ENCODE results near the gene TSPAN9. TPM values are rescaled to one million over a fixed set of nuclear protein-coding genes. Genes with fewer than 3 reads are reported as not detected.

The TSPAN9 gene
- total RNA-seq, 1 experiment from 2014 or later, result 7.7 TPM

DNA sequence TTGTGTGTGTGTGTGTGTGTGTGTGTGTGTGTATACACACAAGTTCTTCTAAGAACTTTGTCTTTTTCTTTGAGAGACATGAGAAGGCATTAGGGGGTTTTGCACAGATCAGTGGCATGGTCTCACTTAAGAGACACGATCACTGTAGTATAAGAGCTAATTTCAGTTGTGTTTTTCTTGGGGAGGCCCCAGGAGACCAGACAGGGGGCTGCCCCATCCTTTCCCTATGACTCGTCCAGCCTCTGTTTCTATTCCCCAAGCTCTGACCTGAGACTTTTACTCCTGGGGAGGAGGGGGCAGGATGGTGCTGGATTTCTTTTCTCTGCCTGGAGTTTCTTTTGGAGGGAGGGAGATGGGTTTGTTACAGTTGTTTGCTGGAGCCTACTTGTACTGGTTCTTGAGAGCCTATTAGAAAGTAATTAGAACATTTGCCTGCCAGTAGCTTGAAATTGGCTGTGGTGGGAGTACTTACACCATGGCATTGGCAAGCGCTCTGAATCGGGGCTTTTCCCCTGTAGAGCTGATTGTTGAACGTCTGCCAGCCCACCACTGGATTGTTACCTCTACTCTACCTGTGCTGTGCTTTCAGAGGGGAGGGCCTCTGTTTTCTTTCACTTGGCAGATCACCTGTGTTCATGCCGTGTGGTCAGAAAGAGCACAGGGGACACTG, 109.5 kb downstream of the TSPAN9 start:
- Histone ChIP-seq H3K4me3 (ENCODE audit: low read depth in 2 of 2, low read length in 2 of 2) (no peak overlapping the region), H3K27ac (ENCODE audit: low read length) (no peak overlapping the region), H3K27me3 (ENCODE audit: control insufficient read depth, insufficient read depth, low read length) (no peaks in the 10 kb centered on the region), H3K36me3 (ENCODE audit: control insufficient read depth, insufficient read depth, low read length) (no peaks in the 10 kb centered on the region), H3K9me3 (ENCODE audit: control insufficient read depth, insufficient read depth, low read depth, low read length) (no peaks in the 10 kb centered on the region), H3K4me1 (ENCODE audit: control insufficient read depth, insufficient read depth, low read length) (no peaks in the 10 kb centered on the region)
- intact Hi-C loops (cut with micrococcal nuclease; ENCODE audit: unreplicated experiment), result no loop called here
- TF ChIP-seq TCF7L2 (IDR thresholded peaks at IDR 0.05; ENCODE audit: low read depth, low read length) (no peak), SIN3A (IDR thresholded peaks at IDR 0.05; ENCODE audit: borderline replicate concordance, insufficient read depth, low read depth, low read length) (no peak)
- ChIA-PET CTCF (no interaction called here), POLR2A (no interaction called here)
- no TSS peak for BruUV-seq (replicated peaks)
- ATAC-seq (no peak), DNase-seq (ENCODE audit: low read depth, low spot score) (no peak)
- in situ Hi-C loops (cut with HindIII; ENCODE audit: low pct_unique_long_range_greater_than_20kb, low sequenced_read_pairs), result no loop called here

DNA sequence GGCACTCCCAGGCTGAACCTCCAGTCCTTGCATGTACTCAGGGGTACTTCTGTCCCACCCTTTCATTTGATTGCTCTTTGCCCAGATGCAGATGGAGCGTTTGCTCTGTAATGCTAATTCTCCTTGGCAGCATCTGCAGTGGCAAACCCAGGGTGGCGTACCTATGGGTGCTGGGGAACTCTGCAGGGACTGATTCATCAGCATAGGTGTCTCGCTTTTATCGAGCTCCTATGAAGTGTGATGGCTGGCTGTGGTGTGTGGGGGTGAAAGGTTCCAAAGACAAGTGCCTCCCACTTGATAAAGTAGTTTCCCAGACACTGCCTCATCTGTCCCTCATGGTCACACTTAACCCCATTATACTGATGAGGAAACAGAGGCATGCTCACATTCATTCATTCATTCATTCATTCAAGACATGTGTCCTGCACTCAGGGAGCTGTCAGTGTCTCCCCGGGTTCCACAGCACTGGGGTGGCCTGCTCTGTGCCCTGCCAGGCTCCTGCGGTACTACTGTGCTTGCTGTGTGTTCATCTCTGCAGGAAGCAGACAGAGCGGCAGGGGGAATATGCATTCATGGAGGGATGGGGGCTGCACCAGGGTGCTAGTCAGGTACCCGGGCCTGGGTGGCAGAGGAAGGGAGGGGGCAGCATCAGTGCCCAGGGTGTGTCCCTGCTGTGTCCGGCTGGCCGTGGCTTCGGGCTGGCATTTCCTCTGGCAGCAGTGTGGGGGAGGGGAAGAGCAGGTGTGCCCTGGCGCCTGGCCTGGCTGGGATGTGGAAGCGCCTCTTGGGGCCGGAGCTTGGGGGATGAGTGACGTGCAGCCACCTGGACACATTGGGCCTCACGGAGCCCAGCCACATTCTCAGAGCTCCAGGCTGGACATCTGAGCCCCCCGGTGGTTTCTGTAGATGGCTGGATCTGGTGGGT, 110.9 kb downstream of the TSPAN9 start:
- Histone ChIP-seq H3K4me3 (ENCODE audit: low read depth in 2 of 2, low read length in 2 of 2) (no peak overlapping the region), H3K27ac (ENCODE audit: low read length) (no peak overlapping the region), H3K9me3 (ENCODE audit: control insufficient read depth, insufficient read depth, low read depth, low read length) (no peaks in the 10 kb centered on the region), H3K36me3 (ENCODE audit: control insufficient read depth, insufficient read depth, low read length) (no peaks in the 10 kb centered on the region), H3K27me3 (ENCODE audit: control insufficient read depth, insufficient read depth, low read length) (no peaks in the 10 kb centered on the region), H3K4me1 (ENCODE audit: control insufficient read depth, insufficient read depth, low read length) (no peaks in the 10 kb centered on the region)
- intact Hi-C loops (cut with micrococcal nuclease; ENCODE audit: unreplicated experiment), result no loop called here
- ATAC-seq (no peak), DNase-seq (ENCODE audit: low read depth, low spot score) (no peak)
- in situ Hi-C loops (cut with HindIII; ENCODE audit: low pct_unique_long_range_greater_than_20kb, low sequenced_read_pairs), result no loop called here
- no TSS peak for BruUV-seq (replicated peaks)
- CTCF ChIA-PET, result no interaction called here
- POLR2A ChIA-PET, result no interaction called here
- TF ChIP-seq POLR2AphosphoS5 (IDR thresholded peaks at IDR 0.05; ENCODE audit: low read depth, low read length), result no peak
- TF ChIP-seq, protein P1, sequence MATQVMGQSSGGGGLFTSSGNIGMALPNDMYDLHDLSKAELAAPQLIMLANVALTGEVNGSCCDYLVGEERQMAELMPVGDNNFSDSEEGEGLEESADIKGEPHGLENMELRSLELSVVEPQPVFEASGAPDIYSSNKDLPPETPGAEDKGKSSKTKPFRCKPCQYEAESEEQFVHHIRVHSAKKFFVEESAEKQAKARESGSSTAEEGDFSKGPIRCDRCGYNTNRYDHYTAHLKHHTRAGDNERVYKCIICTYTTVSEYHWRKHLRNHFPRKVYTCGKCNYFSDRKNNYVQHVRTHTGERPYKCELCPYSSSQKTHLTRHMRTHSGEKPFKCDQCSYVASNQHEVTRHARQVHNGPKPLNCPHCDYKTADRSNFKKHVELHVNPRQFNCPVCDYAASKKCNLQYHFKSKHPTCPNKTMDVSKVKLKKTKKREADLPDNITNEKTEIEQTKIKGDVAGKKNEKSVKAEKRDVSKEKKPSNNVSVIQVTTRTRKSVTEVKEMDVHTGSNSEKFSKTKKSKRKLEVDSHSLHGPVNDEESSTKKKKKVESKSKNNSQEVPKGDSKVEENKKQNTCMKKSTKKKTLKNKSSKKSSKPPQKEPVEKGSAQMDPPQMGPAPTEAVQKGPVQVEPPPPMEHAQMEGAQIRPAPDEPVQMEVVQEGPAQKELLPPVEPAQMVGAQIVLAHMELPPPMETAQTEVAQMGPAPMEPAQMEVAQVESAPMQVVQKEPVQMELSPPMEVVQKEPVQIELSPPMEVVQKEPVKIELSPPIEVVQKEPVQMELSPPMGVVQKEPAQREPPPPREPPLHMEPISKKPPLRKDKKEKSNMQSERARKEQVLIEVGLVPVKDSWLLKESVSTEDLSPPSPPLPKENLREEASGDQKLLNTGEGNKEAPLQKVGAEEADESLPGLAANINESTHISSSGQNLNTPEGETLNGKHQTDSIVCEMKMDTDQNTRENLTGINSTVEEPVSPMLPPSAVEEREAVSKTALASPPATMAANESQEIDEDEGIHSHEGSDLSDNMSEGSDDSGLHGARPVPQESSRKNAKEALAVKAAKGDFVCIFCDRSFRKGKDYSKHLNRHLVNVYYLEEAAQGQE (IDR thresholded peaks at IDR 0.05; ENCODE audit: insufficient read depth in 1 of 2, low read depth in 2 of 2, low read length in 1 of 2), result no peak
- TF ChIP-seq TCF7L2 (IDR thresholded peaks at IDR 0.05; ENCODE audit: low read depth, low read length), result no peak
- TF ChIP-seq, protein P2, sequence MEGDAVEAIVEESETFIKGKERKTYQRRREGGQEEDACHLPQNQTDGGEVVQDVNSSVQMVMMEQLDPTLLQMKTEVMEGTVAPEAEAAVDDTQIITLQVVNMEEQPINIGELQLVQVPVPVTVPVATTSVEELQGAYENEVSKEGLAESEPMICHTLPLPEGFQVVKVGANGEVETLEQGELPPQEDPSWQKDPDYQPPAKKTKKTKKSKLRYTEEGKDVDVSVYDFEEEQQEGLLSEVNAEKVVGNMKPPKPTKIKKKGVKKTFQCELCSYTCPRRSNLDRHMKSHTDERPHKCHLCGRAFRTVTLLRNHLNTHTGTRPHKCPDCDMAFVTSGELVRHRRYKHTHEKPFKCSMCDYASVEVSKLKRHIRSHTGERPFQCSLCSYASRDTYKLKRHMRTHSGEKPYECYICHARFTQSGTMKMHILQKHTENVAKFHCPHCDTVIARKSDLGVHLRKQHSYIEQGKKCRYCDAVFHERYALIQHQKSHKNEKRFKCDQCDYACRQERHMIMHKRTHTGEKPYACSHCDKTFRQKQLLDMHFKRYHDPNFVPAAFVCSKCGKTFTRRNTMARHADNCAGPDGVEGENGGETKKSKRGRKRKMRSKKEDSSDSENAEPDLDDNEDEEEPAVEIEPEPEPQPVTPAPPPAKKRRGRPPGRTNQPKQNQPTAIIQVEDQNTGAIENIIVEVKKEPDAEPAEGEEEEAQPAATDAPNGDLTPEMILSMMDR (IDR thresholded peaks at IDR 0.05), result no peak
- TF ChIP-seq SIN3A (IDR thresholded peaks at IDR 0.05; ENCODE audit: borderline replicate concordance, insufficient read depth, low read depth, low read length), result no peak
